Measurements from ENCODE around the gene SLC22A23. TPM values are rescaled to one million over a fixed set of nuclear protein-coding genes. Genes with fewer than 3 reads are reported as not detected.
A peak's percentile ranks its signal among the peaks of the same experiment; 100 is the strongest.

The SLC22A23 gene
- total and polyA plus RNA-seq, 7 donors: 8.1 to 18.7 (median 12.0) TPM

DNA sequence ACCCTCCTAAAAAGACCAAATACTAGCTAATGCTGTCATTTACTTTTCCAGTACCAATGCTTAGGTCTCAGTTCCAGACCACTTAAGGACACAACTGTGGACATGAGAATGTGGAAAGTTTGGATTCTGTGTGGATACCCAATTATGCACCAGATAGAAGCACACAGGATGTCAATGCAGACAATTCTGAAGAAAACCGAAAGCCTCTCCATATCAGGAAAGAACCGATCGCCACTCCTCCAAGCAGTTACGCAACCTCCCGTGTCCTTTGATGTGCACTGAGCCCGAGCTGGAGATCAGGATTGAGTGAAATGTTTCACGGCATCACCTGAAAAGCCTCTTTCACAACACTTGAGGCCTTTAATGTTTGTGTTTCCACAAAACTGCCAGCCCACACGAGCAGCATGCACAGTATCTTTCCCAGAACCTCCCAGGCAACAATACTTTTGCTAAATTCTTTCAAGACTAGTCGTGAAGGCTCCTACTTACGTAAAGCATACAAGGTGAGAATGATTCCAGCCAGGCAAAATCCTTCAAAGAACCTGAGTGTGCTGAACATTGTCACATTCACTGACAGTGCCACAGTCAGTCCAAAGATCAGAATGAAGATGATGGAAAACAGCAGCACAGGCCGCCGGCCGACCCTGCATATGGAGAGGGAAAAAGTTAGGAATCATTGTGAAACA lies 47.0 kb downstream of the SLC22A23 start:
- TF ChIP-seq EP300 (IDR thresholded peaks at IDR 0.05) (no peak), POLR2AphosphoS5 (IDR thresholded peaks at IDR 0.05) (no peak), POLR2A (IDR thresholded peaks at IDR 0.05) (no peak)
- TF ChIP-seq, protein P1, sequence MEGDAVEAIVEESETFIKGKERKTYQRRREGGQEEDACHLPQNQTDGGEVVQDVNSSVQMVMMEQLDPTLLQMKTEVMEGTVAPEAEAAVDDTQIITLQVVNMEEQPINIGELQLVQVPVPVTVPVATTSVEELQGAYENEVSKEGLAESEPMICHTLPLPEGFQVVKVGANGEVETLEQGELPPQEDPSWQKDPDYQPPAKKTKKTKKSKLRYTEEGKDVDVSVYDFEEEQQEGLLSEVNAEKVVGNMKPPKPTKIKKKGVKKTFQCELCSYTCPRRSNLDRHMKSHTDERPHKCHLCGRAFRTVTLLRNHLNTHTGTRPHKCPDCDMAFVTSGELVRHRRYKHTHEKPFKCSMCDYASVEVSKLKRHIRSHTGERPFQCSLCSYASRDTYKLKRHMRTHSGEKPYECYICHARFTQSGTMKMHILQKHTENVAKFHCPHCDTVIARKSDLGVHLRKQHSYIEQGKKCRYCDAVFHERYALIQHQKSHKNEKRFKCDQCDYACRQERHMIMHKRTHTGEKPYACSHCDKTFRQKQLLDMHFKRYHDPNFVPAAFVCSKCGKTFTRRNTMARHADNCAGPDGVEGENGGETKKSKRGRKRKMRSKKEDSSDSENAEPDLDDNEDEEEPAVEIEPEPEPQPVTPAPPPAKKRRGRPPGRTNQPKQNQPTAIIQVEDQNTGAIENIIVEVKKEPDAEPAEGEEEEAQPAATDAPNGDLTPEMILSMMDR (IDR thresholded peaks at IDR 0.05): no peak
- no peak overlapping the region for H3K4me3 ChIP-seq
- 17 to 67% methylated on average over 13 of the region's 13 CpGs for WGBS, 2 donors
- intact Hi-C loops (cut with DNase I): loop anchor here (2.0 to 10.0 kb wide), 2 partner anchors 45 to 323 kb away; partner anchors contain the start of gene SLC22A23
- peaks cover 0 to 25% (median 13%) of the 10 kb centered on the region in 4 donors for H3K4me1 ChIP-seq
- H3K9me3 ChIP-seq: no peaks in the 10 kb centered on the region
- H3K36me3 ChIP-seq: peaks cover 0 to 11% (median 0%) of the 10 kb centered on the region in 4 donors
- H3K27ac ChIP-seq: no peak overlapping the region
- no peaks in the 10 kb centered on the region for H3K27me3 ChIP-seq
- DNase-seq: peak; percentile 19

DNA sequence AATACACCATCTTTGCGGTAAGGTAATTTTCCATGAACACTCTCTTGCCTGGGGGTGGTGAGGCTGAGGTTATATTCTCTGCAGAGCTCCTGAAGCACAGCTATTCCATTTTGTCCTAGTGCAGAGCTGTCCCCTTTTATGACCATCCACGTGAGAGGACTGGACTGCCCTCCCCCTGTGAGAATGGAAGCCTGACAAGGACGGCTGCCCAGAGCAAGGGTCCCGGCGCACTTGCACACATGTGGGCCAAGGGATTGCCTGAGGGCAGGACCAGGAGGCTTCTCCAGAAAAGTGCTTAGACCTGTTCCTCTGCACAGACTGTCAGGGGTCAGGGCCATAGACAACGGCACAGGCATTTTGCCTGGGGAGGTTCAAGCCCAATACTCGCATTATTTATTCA lies 48.2 kb downstream of the SLC22A23 start:
- intact Hi-C loops (cut with DNase I): loop anchor here (10.0 kb wide), 1 partner anchor 46 kb away; the partner anchor contains the start of gene SLC22A23
- 26 to 77% methylated on average over 7 of the region's 7 CpGs for WGBS, 2 donors
- Histone ChIP-seq H3K9me3 (no peaks in the 10 kb centered on the region), H3K4me3 (no peak overlapping the region), H3K36me3 (peaks cover 0 to 11% (median 0%) of the 10 kb centered on the region in 4 donors), H3K4me1 (peaks cover 0 to 25% (median 14%) of the 10 kb centered on the region in 4 donors), H3K27ac (no peak overlapping the region), H3K27me3 (no peaks in the 10 kb centered on the region)
- DNase-seq: peak; percentile 46
- TF ChIP-seq EP300 (IDR thresholded peaks at IDR 0.05) (no peak), POLR2AphosphoS5 (IDR thresholded peaks at IDR 0.05) (no peak), POLR2A (IDR thresholded peaks at IDR 0.05) (no peak)
- TF ChIP-seq, protein P1 (IDR thresholded peaks at IDR 0.05): no peak

DNA sequence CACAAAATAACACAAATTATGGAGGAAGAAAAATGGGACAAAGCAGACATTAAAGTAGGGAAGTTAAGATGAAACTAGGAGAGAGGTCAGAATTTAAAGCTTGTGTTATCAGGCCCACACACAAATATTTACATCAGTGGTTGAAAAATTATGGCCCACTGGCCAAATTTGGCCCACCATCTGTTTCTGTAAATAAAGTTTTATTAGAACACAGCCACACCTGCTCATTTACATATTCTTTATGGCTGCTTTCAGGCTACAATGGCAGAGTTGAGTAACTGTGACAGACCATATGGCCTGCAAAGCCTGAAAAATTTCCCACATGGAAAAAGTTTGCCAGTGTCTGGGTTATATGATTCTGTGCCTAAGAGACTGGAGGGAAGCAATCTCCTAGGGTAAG lies 49.0 kb downstream of the SLC22A23 start:
- H3K9me3 ChIP-seq: no peaks in the 10 kb centered on the region
- intact Hi-C loops (cut with DNase I): loop anchor here (10.0 kb wide), 1 partner anchor 47 kb away; the partner anchor contains the start of gene SLC22A23
- DNase-seq: peak; percentile 4
- peaks cover 0 to 31% (median 22%) of the 10 kb centered on the region in 4 donors for H3K4me1 ChIP-seq
- TF ChIP-seq POLR2AphosphoS5 (IDR thresholded peaks at IDR 0.05) (no peak), EP300 (IDR thresholded peaks at IDR 0.05) (no peak), POLR2A (IDR thresholded peaks at IDR 0.05) (no peak)
- TF ChIP-seq, protein P1 (IDR thresholded peaks at IDR 0.05): no peak
- H3K27ac ChIP-seq: no peak overlapping the region
- no peak overlapping the region for H3K4me3 ChIP-seq
- peaks cover 0 to 11% (median 0%) of the 10 kb centered on the region in 4 donors for H3K36me3 ChIP-seq
- H3K27me3 ChIP-seq: no peaks in the 10 kb centered on the region

DNA sequence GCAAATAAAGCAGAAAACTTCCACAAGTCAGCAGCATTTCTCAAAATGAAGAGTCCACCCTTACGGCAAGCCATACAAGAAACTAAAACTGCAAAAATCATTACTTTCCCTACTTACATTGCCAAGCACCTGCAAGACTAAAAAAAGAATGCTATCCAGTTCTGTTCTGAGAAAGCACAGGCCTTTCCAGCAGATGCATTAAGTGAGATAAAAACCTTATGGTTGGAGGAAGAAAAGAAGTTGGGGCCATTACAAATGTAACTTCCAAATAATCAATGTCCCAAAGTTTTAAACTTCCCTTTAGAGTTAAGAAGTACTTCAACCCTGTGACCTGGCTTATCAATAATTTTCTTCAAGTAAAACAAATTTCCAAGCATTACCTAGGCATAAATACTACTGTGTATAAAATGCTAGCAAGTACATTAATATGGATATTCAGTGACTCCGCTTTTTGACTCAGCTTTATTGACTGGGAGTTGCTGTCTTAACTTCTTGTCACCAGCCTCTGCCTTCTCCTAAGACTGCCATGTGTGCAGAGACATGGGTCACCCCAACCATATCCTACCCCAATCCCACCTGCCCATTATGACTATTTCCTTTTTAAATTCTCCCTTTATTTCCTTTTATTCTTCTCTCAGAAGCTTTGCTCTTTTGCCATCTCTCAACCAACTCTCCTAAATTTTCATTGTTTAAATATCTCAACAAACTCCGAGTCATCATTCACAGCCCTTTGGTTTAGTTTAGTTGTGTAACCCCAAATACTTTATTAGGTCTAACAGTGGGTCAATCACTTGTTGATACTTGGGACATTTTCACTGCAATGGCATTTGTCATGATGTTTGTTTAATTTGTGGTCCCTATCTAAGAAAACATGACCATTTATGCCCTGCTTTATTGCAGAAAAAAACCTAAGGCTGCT lies 49.7 kb downstream of the SLC22A23 start:
- WGBS, 2 donors: 83 to 87% methylated on average over 3 of the region's 3 CpGs
- Histone ChIP-seq H3K36me3 (peaks cover 0 to 11% (median 0%) of the 10 kb centered on the region in 4 donors), H3K4me3 (no peak overlapping the region), H3K27me3 (no peaks in the 10 kb centered on the region), H3K9me3 (no peaks in the 10 kb centered on the region), H3K4me1 (peaks cover 0 to 38% (median 25%) of the 10 kb centered on the region in 4 donors), H3K27ac (peak overlapping the region in 1 of 4 donors; percentile 29)
- intact Hi-C loops (cut with DNase I): loop anchor here (10.0 kb wide), 1 partner anchor 48 kb away; the partner anchor contains the start of gene SLC22A23
- TF ChIP-seq POLR2A (IDR thresholded peaks at IDR 0.05) (no peak), POLR2AphosphoS5 (IDR thresholded peaks at IDR 0.05) (no peak), EP300 (IDR thresholded peaks at IDR 0.05) (no peak)
- TF ChIP-seq, protein P1 (IDR thresholded peaks at IDR 0.05): no peak
- no peak for DNase-seq

Data from sigmoid colon (tissue), 7 donors.